ENCODE data around the gene CTNNA2. TPM values are rescaled to one million over a fixed set of nuclear protein-coding genes. Genes with fewer than 3 reads are reported as not detected.

Gene CTNNA2
- total and polyA plus RNA-seq, 2 of the 8 experiments (the other 6 are each of a cell fraction or from before 2014, with no cell fraction given), result 3.9 to 9.0 TPM

DNA sequence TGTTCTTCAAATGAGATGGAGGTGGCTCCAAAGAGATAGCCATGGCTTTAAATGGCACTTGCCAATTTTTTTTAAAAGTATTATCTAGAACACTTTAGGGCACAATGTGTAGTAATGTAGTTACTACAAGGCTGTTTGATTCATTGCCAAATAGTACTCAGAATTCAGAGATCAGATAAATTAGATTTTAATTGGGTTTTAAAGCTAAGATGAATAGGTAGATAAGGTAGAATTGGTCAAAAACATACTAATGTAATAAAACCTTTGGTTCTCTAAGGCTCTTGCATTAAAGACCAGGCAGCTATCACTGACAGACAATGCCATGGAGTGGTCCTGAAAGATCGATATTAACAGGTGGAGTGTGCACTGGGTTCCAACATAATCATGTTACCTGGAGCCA, 425.8 kb downstream of the CTNNA2 start:
- Histone ChIP-seq H3K9ac (replicated peaks in 1 of 4; ENCODE audit: extremely low read depth in 1 of 4, low read depth in 3 of 4, low read length in 3 of 4) (no peak overlapping the region), H3K36me3 (ENCODE audit: control insufficient read depth in 2 of 4, insufficient read depth in 4 of 4, low read length in 3 of 4) (no peaks in the 10 kb centered on the region), H4K8ac (ENCODE audit: extremely low read depth, insufficient read depth, low read length) (no peak overlapping the region), H3K14ac (ENCODE audit: insufficient read length) (no peak overlapping the region), H2BK12ac (ENCODE audit: low read depth, low read length) (no peak overlapping the region), H3K4me2 (ENCODE audit: insufficient read depth in 1 of 2, low read depth in 2 of 2, low read length in 2 of 2) (no peak overlapping the region), H2BK20ac (ENCODE audit: low read length) (no peak overlapping the region), H2BK5ac (ENCODE audit: low read depth, low read length) (no peak overlapping the region), H2AFZ (ENCODE audit: low read length) (no peak overlapping the region), H3K9me3 (ENCODE audit: insufficient read depth in 2 of 2, low read depth in 1 of 2, low read length in 1 of 2) (no peaks in the 10 kb centered on the region), H4K5ac (ENCODE audit: insufficient read length, low read depth, low read length) (no peak overlapping the region), H4K20me1 (replicated peaks in 1 of 2; ENCODE audit: control insufficient read depth in 1 of 2, insufficient read depth in 2 of 2, low read length in 2 of 2) (no peaks in the 10 kb centered on the region), H3K23ac (ENCODE audit: insufficient read length) (no peak overlapping the region), H2BK120ac (replicated peaks; ENCODE audit: low read depth, low read length) (no peak overlapping the region), H3K56ac (replicated peaks; ENCODE audit: insufficient read length, low read depth, low read length) (no peak overlapping the region), H3K27me3 (replicated peaks in 1 of 4; ENCODE audit: control insufficient read depth in 3 of 4, extremely low read depth in 1 of 4, insufficient read depth in 3 of 4, low read length in 3 of 4) (no peaks in the 10 kb centered on the region), H3K27ac (ENCODE audit: low read depth, low read length) (no peak overlapping the region), H2BK15ac (ENCODE audit: low read length) (no peak overlapping the region), H4K91ac (replicated peaks; ENCODE audit: insufficient read length, low read length) (no peak overlapping the region), H3K79me2 (ENCODE audit: control insufficient read depth in 1 of 2, insufficient read depth in 2 of 2, low read length in 2 of 2) (no peaks in the 10 kb centered on the region), H3K4me1 (replicated peaks in 1 of 4; ENCODE audit: control insufficient read depth in 3 of 4, insufficient read depth in 4 of 4, low read length in 3 of 4) (no peaks in the 10 kb centered on the region), H3K79me1 (ENCODE audit: low read depth, low read length) (no peaks in the 10 kb centered on the region), H2AK5ac (ENCODE audit: low read depth, low read length) (no peak overlapping the region), H3K18ac (ENCODE audit: extremely low read depth, low read length) (no peak overlapping the region), H3K4me3 (ENCODE audit: extremely low read depth in 1 of 4, insufficient read depth in 2 of 4, low read depth in 3 of 4, low read length in 4 of 4) (no peak overlapping the region), H3K23me2 (ENCODE audit: low read depth, low read length) (no peaks in the 10 kb centered on the region), H3K4ac (replicated peaks; ENCODE audit: insufficient read length, low read depth, low read length) (no peak overlapping the region)
- FAIRE-seq, result no peak
- POLR2A ChIA-PET (ENCODE audit: partially characterized antibody), result no interaction called here
- no peak for DNase-seq (ENCODE audit: low read depth in 1 of 2, low spot score in 2 of 2)
- CTCF ChIA-PET (ENCODE audit: partially characterized antibody), result interaction anchor here (0.9 to 1.4 kb wide), 2 partner anchors 42 to 300 kb away, joined by 3 to 6 read pairs; no protein-coding TSS in a partner anchor
- WGBS, 2 experiments (ENCODE audit: extremely low coverage in 1 of 2, insufficient coverage in 1 of 2, insufficient read length in 1 of 2, insufficient replicate concordance in 2 of 2, low coverage in 1 of 2, low lambda C conversion rate in 2 of 2, missing lambda C conversion rate in 1 of 2), result 100% methylated on average over 1 of the region's 1 CpG; no CpG with 5 or more reads in 1 of the 2 experiments
- no peak for TF ChIP-seq SIRT6 (IDR thresholded peaks at IDR 0.05; ENCODE audit: low read length)
- no peak for TF ChIP-seq TBP (IDR thresholded peaks at IDR 0.05; ENCODE audit: low read depth, low read length)
- no peak for TF ChIP-seq SP2 (IDR thresholded peaks at IDR 0.05; ENCODE audit: low read length)
- TF ChIP-seq CEBPB (IDR thresholded peaks at IDR 0.05; ENCODE audit: low read depth, low read length), result no peak
- no peak for TF ChIP-seq GTF2F1 (IDR thresholded peaks at IDR 0.05; ENCODE audit: borderline replicate concordance, low read depth, low read length)
- TF ChIP-seq, protein P1, sequence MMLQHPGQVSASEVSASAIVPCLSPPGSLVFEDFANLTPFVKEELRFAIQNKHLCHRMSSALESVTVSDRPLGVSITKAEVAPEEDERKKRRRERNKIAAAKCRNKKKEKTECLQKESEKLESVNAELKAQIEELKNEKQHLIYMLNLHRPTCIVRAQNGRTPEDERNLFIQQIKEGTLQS (IDR thresholded peaks at IDR 0.05; ENCODE audit: insufficient read depth, low read depth, low read length), result no peak
- no peak for TF ChIP-seq POLR2AphosphoS5 (IDR thresholded peaks at IDR 0.05; ENCODE audit: low read depth, low read length)
- TF ChIP-seq, protein P2, sequence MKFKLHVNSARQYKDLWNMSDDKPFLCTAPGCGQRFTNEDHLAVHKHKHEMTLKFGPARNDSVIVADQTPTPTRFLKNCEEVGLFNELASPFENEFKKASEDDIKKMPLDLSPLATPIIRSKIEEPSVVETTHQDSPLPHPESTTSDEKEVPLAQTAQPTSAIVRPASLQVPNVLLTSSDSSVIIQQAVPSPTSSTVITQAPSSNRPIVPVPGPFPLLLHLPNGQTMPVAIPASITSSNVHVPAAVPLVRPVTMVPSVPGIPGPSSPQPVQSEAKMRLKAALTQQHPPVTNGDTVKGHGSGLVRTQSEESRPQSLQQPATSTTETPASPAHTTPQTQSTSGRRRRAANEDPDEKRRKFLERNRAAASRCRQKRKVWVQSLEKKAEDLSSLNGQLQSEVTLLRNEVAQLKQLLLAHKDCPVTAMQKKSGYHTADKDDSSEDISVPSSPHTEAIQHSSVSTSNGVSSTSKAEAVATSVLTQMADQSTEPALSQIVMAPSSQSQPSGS (IDR thresholded peaks at IDR 0.05; ENCODE audit: low read length), result no peak
- no peak for TF ChIP-seq FOSL1 (IDR thresholded peaks at IDR 0.05; ENCODE audit: insufficient read depth, low read depth, low read length)
- no peak for TF ChIP-seq BACH1 (IDR thresholded peaks at IDR 0.05; ENCODE audit: low read length)
- TF ChIP-seq JUND (IDR thresholded peaks at IDR 0.05; ENCODE audit: low read length), result no peak
- TF ChIP-seq POLR2A (IDR thresholded peaks at IDR 0.05; ENCODE audit: control extremely low read depth in 1 of 2, low read depth in 2 of 2, low read length in 2 of 2), result no peak
- TF ChIP-seq ZNF274 (IDR thresholded peaks at IDR 0.05; ENCODE audit: borderline replicate concordance, extremely low read depth, low read length), result no peak

Measured in H1 (cell line).